SU-DHL-6 (cell line): ENCODE results near the gene SART3.

Experiments used
- H2AFZ ChIP-seq: fragments of 200-600 bp; sonication (generic); 2 replicates; pipeline ENCODE4 v1.6.1; 2014; ENCODE audit warnings: low read depth, mild to moderate bottlenecking, moderate library complexity, mixed read lengths, antibody characterized with exemption, low read length; ENCODE audit not compliant: severe bottlenecking
- H3F3A ChIP-seq: fragments of 200-600 bp; shearing (Covaris generic); 2 replicates; pipeline ENCODE4 v1.6.0; 2016; ENCODE audit warnings: antibody characterized with exemption, mild to moderate bottlenecking; ENCODE audit not compliant: insufficient read depth
- H3K27ac ChIP-seq: fragments of 200-600 bp; sonication (generic); 2 replicates; pipeline ENCODE4 v1.5.1; 2016; ENCODE audit warnings: low read depth, mild to moderate bottlenecking, low read length, moderate library complexity, mixed read lengths
- H3K27me3 ChIP-seq: fragments of 200-600 bp; sonication (generic), shearing (Covaris generic); 2 replicates; pipeline ENCODE4 v1.6.0; 2014; ENCODE audit warnings: mild to moderate bottlenecking, low read length
- H3K36me3 ChIP-seq: fragments of 200-600 bp; sonication (generic); 2 replicates; pipeline ENCODE4 v1.6.1; 2014; ENCODE audit warnings: mild to moderate bottlenecking, low read length, mixed read lengths
- H3K4me2 ChIP-seq: fragments of 300-600, 200-600 bp; shearing (Covaris generic), sonication (generic); 2 replicates; pipeline ENCODE4 v1.6.0; 2014; ENCODE audit warnings: low read length, low read depth, mild to moderate bottlenecking; ENCODE audit not compliant: poor library complexity, severe bottlenecking
- H3K4me3 ChIP-seq: fragments of 200-600 bp; sonication (generic); 2 replicates; pipeline ENCODE4 v1.5.1; 2014; ENCODE audit warnings: antibody characterized with exemption, low read length, mild to moderate bottlenecking, mixed read lengths; ENCODE audit not compliant: insufficient read depth, poor library complexity, severe bottlenecking
- H3K79me2 ChIP-seq: fragments of 200-600 bp; sonication (generic); 2 replicates; pipeline ENCODE4 v1.6.1; 2014; ENCODE audit warnings: mild to moderate bottlenecking, low read length, moderate library complexity; ENCODE audit not compliant: insufficient read depth
- H3K9ac ChIP-seq: fragments of 200-600 bp; sonication (generic); 2 replicates; pipeline ENCODE4 v1.7.0; 2014; ENCODE audit warnings: mild to moderate bottlenecking, low read length
- H3K9me2 ChIP-seq: fragments of 200-600 bp; sonication (generic); replicated peaks from 2 replicates; pipeline ENCODE4 v1.6.1; 2014; ENCODE audit warnings: low read length; ENCODE audit not compliant: insufficient read depth
- H3K9me3 ChIP-seq: fragments of 200-600 bp; sonication (generic); 2 replicates; pipeline ENCODE4 v1.6.1; 2014; ENCODE audit warnings: low read length, mixed read lengths; ENCODE audit not compliant: insufficient read depth
- H4K20me1 ChIP-seq: fragments of 200-600 bp; sonication (generic); 2 replicates; pipeline ENCODE4 v1.6.1; 2014; ENCODE audit warnings: low read depth, mild to moderate bottlenecking, antibody characterized with exemption, low read length, moderate library complexity, mixed read lengths
- EZH2phosphoT487 ChIP-seq: fragments of 200-600 bp; sonication (generic), shearing (Covaris generic); conservative IDR thresholded peaks from 2 replicates; pipeline ENCODE4 v1.6.1; 2018; ENCODE audit warnings: mild to moderate bottlenecking, antibody characterized with exemption, low read length, moderate library complexity, mixed read lengths
- TF ChIP-seq, protein P1 (sequence below): fragments of 200-600 bp; sonication (generic); IDR thresholded peaks from one replicate; pipeline ENCODE4 v1.5.1; 2017; ENCODE audit warnings: antibody characterized with exemption, mild to moderate bottlenecking, low read length, moderate library complexity; ENCODE audit not compliant: insufficient read depth, poor library complexity, severe bottlenecking

The SART3 gene

DNA sequence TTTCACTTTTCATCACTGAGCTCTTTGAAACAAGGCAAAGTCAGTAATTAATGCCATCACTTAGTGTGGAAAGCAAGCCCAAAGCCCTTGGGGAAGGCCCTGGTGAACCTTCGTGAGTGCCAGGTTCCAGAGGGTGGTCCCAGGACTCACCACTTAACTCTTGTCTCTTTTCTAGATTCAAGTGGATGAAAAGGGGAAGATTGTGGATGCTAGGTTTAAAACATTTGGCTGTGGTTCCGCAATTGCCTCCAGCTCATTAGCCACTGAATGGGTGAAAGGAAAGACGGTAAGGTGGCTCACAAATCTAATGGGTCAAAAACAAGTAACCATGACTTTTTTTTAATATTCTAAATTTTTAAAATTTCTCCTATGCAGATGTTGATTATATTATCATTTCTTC, 4.2 kb upstream of the SART3 start:
- Histone ChIP-seq H3K4me2 (no peak overlapping the region), H3K36me3 (peaks cover 12% of the 10 kb centered on the region; the same call in 1 of the 2 replicates), H3K9ac (no peak overlapping the region), H3K9me2 (no peaks in the 10 kb centered on the region), H2AFZ (no peak overlapping the region), H3K9me3 (no peaks in the 10 kb centered on the region), H4K20me1 (no peaks in the 10 kb centered on the region), H3K79me2 (peaks cover 15% of the 10 kb centered on the region), H3K27me3 (no peaks in the 10 kb centered on the region), H3K27ac (no peak overlapping the region), H3K4me3 (no peak overlapping the region), H3F3A (peaks cover 7% of the 10 kb centered on the region)
- TF ChIP-seq EZH2phosphoT487: no peak
- TF ChIP-seq, protein P1, sequence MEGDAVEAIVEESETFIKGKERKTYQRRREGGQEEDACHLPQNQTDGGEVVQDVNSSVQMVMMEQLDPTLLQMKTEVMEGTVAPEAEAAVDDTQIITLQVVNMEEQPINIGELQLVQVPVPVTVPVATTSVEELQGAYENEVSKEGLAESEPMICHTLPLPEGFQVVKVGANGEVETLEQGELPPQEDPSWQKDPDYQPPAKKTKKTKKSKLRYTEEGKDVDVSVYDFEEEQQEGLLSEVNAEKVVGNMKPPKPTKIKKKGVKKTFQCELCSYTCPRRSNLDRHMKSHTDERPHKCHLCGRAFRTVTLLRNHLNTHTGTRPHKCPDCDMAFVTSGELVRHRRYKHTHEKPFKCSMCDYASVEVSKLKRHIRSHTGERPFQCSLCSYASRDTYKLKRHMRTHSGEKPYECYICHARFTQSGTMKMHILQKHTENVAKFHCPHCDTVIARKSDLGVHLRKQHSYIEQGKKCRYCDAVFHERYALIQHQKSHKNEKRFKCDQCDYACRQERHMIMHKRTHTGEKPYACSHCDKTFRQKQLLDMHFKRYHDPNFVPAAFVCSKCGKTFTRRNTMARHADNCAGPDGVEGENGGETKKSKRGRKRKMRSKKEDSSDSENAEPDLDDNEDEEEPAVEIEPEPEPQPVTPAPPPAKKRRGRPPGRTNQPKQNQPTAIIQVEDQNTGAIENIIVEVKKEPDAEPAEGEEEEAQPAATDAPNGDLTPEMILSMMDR: no peak

DNA sequence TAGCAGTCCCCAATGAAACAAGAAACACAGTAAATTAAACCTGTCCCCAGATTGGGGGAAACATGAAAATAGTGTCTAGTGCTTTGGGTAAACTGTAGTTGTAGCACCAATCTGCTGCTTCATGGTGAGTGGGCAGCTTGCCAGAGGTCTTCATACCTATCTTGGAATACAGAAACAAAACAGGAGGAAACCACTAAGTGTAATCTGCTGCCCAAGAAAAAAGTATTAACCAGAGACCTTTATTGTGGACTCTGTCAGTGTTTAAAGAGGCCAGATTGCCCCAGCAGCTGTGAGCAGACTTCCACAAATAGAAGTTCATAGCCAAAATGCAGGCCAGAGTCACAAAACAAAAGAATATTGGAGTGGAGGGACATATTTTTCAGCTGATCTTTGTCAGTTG, 3.8 kb upstream of the SART3 start:
- Histone ChIP-seq H3K36me3 (peaks cover 12% of the 10 kb centered on the region; the same call in 1 of the 2 replicates), H4K20me1 (peaks cover 3% of the 10 kb centered on the region; the same call in 1 of the 2 replicates), H3F3A (peaks cover 7% of the 10 kb centered on the region), H3K4me3 (no peak overlapping the region), H3K79me2 (peaks cover 19% of the 10 kb centered on the region), H3K9me3 (no peaks in the 10 kb centered on the region), H2AFZ (no peak overlapping the region), H3K27ac (no peak overlapping the region), H3K9me2 (no peaks in the 10 kb centered on the region), H3K27me3 (no peaks in the 10 kb centered on the region), H3K9ac (no peak overlapping the region), H3K4me2 (no peak overlapping the region)
- TF ChIP-seq, protein P1: no peak
- no peak for TF ChIP-seq EZH2phosphoT487

DNA sequence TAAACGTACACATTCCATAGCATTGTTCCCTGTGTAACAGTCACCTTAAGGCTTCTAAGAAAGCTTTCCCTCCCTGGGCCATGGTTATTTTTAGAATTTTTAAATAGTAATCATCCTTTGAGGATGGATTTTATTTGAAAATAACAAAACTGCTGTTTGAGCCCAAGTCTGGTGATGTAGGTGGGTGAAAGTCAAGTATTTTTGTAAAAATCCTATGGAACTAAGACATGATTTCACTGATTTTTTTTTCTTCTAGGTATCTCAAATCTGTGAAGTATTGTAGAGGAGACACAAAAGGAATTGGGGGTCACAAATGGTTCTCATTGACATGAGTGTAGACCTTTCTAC, 2.8 kb upstream of the SART3 start:
- Histone ChIP-seq H3K79me2 (peaks cover 29% of the 10 kb centered on the region), H3K27ac (no peak overlapping the region), H3K9ac (0 out of 2 replicates have a peak overlapping the region, but pooled peaks have one; percentile 4), H3K36me3 (peaks cover 9% of the 10 kb centered on the region; the same call in 1 of the 2 replicates), H3F3A (peaks cover 7% of the 10 kb centered on the region), H4K20me1 (peaks cover 3% of the 10 kb centered on the region; the same call in 1 of the 2 replicates), H3K4me3 (no peak overlapping the region), H2AFZ (no peak overlapping the region), H3K27me3 (no peaks in the 10 kb centered on the region), H3K9me3 (no peaks in the 10 kb centered on the region), H3K9me2 (no peaks in the 10 kb centered on the region), H3K4me2 (peak overlapping the region; percentile 88)
- TF ChIP-seq, protein P1: no peak
- TF ChIP-seq EZH2phosphoT487: no peak
